ENCODE results near the gene NUBP1.

- TF ChIP-seq, protein P1, sequence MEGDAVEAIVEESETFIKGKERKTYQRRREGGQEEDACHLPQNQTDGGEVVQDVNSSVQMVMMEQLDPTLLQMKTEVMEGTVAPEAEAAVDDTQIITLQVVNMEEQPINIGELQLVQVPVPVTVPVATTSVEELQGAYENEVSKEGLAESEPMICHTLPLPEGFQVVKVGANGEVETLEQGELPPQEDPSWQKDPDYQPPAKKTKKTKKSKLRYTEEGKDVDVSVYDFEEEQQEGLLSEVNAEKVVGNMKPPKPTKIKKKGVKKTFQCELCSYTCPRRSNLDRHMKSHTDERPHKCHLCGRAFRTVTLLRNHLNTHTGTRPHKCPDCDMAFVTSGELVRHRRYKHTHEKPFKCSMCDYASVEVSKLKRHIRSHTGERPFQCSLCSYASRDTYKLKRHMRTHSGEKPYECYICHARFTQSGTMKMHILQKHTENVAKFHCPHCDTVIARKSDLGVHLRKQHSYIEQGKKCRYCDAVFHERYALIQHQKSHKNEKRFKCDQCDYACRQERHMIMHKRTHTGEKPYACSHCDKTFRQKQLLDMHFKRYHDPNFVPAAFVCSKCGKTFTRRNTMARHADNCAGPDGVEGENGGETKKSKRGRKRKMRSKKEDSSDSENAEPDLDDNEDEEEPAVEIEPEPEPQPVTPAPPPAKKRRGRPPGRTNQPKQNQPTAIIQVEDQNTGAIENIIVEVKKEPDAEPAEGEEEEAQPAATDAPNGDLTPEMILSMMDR (IDR thresholded peaks at IDR 0.05; ENCODE audit: low read length) = no peak
- no peak for TF ChIP-seq EZH2 (IDR thresholded peaks at IDR 0.05; ENCODE audit: borderline replicate concordance, low read length)
Measured at GRCh38 chr16:10743610-10744369, at the start of gene NUBP1.

Measured in OCI-LY1 (cell line).